SK-N-SH (cell line): ENCODE results near the gene LGR4. TPM values are rescaled to one million over a fixed set of nuclear protein-coding genes. Genes with fewer than 3 reads are reported as not detected.

Experiments
- CTCF ChIA-PET: fragments of 300-600, 350-600 bp; formaldehyde crosslinking; extraction: SDS; loops from one replicate; lab custom pipeline; 2021; lab: Yijun Ruan, JAX
- POLR2A ChIA-PET: fragments of 350-600 bp; sonication (Branson Sonifier 250); formaldehyde crosslinking; extraction: SDS; loops from one replicate; lab custom pipeline; 2020; ENCODE audit warnings: antibody characterized with exemption, inconsistent platforms; lab: Yijun Ruan, JAX
- DNase-seq: peaks from one replicate; pipeline ENCODE4 v3.0.0; 2012
- H2AFZ ChIP-seq: fragments of 200-600 bp; sonication (generic); 2 replicates; pipeline ENCODE4 v1.8.1; 2016; ENCODE audit warnings: antibody characterized with exemption, mild to moderate bottlenecking, low read depth
- H3F3A ChIP-seq: fragments of 200-600 bp; sonication (generic); replicated peaks from 2 replicates; pipeline ENCODE3; 2016; ENCODE audit warnings: antibody characterized with exemption, mild to moderate bottlenecking; ENCODE audit not compliant: insufficient read depth
- H3K27ac ChIP-seq, 2 experiments: fragments of 200-500 bp in 1 of 2; fragments of 200-600 bp in 1 of 2; sonication (Bioruptor generic) in 1 of 2; sonication (generic), shearing (Covaris generic) in 1 of 2; 2 replicates each; pipeline versions ENCODE4 v1.5.1 to v1.6.1; 2014 to 2016; ENCODE audit warnings: low read depth in 2 of 2, inconsistent platforms in 1 of 2, low read length in 1 of 2, mild to moderate bottlenecking in 1 of 2, mixed read lengths in 1 of 2
- H3K27me3 ChIP-seq: fragments of 200-600 bp; sonication (generic), shearing (Covaris generic); 2 replicates; pipeline ENCODE4 v1.6.1; 2016; ENCODE audit warnings: mixed run types; ENCODE audit not compliant: insufficient read depth
- H3K36me3 ChIP-seq, 2 experiments: fragments of 200-500 bp in 1 of 2; fragments of 200-600 bp in 1 of 2; sonication (Bioruptor generic) in 1 of 2; sonication (generic) in 1 of 2; replicated peaks in 1 of 2; 2 replicates each; pipeline versions ENCODE3 to v1.5.1; 2014 to 2016; ENCODE audit warnings: low read length in 1 of 2, mild to moderate bottlenecking in 1 of 2; ENCODE audit not compliant: insufficient read depth in 2 of 2, control insufficient read depth in 1 of 2
- H3K4me1 ChIP-seq, 2 experiments: fragments of 200-500 bp in 1 of 2; fragments of 200-600 bp in 1 of 2; sonication (Bioruptor generic) in 1 of 2; sonication (generic), shearing (Covaris generic) in 1 of 2; 2 replicates each; pipeline versions ENCODE4 v1.5.1 to v1.6.1; 2014 to 2016; ENCODE audit warnings: low read depth in 1 of 2, low read length in 1 of 2, mixed run types in 1 of 2; ENCODE audit not compliant: insufficient read depth in 2 of 2, control insufficient read depth in 1 of 2
- H3K4me2 ChIP-seq: fragments of 200-600 bp; sonication (generic), shearing (Covaris generic); 2 replicates; pipeline ENCODE4 v1.6.1; 2017; ENCODE audit warnings: mixed run types
- H3K4me3 ChIP-seq, 2 experiments: fragments of 200-500 bp in 1 of 2; fragments of 200-600 bp in 1 of 2; sonication (Bioruptor generic) in 1 of 2; sonication (generic), shearing (Covaris generic) in 1 of 2; 2 replicates each; pipeline versions ENCODE4 v1.5.1 to v1.8.1; 2014 to 2016; ENCODE audit warnings: low read depth in 2 of 2, inconsistent platforms in 1 of 2, low read length in 1 of 2, mild to moderate bottlenecking in 1 of 2, mixed read lengths in 1 of 2, moderate library complexity in 1 of 2
- H3K79me2 ChIP-seq: fragments of 200-600 bp; sonication (generic); 2 replicates; pipeline ENCODE4 v1.8.1; 2017; ENCODE audit warnings: mild to moderate bottlenecking; ENCODE audit not compliant: insufficient read depth
- H3K9ac ChIP-seq: fragments of 200-600 bp; sonication (generic); 2 replicates; pipeline ENCODE4 v1.6.1; 2017; ENCODE audit warnings: mixed run types
- H3K9me2 ChIP-seq: fragments of 200-600 bp; sonication (generic); 2 replicates; pipeline ENCODE4 v1.6.1; 2017; ENCODE audit warnings: mixed run types
- H3K9me3 ChIP-seq: fragments of 200-600 bp; sonication (generic); 2 replicates; pipeline ENCODE4 v1.6.1; 2017; ENCODE audit warnings: mixed run types, mild to moderate bottlenecking, moderate library complexity
- H4K20me1 ChIP-seq: fragments of 200-600 bp; sonication (generic); 2 replicates; pipeline ENCODE4 v1.6.1; 2017; ENCODE audit warnings: mild to moderate bottlenecking, mixed run types; ENCODE audit not compliant: insufficient read depth
- FOXJ3 ChIP-seq: sonication (generic); formaldehyde crosslinking; IDR thresholded peaks from 2 replicates; pipeline ENCODE4 v1.5.1; 2020; ENCODE audit warnings: mild to moderate bottlenecking, missing genetic modification reagents
- GATA2 ChIP-seq: sonication (generic); formaldehyde crosslinking; IDR thresholded peaks from 2 replicates; pipeline ENCODE4 v1.5.0; 2020; ENCODE audit warnings: mild to moderate bottlenecking, missing genetic modification reagents
- NRF1 ChIP-seq: IDR thresholded peaks from 2 replicates; pipeline ENCODE4 v1.6.1; 2012; ENCODE audit warnings: low read depth, mild to moderate bottlenecking, low read length
- RFX5 ChIP-seq: IDR thresholded peaks from 2 replicates; pipeline ENCODE4 v1.6.1; 2012; ENCODE audit warnings: mild to moderate bottlenecking, improper control_type of control experiment, low read length
- RXRA ChIP-seq: IDR thresholded peaks from 2 replicates; pipeline ENCODE4 v1.4.0; 2012; ENCODE audit warnings: low read depth, mild to moderate bottlenecking, borderline replicate concordance
- USF2 ChIP-seq: fragments of 150-350 bp; IDR thresholded peaks from 2 replicates; pipeline ENCODE4 v1.6.1; 2017; ENCODE audit warnings: antibody characterized with exemption, low read length, low read depth, borderline replicate concordance
- WGBS: methylation state at CpG from one replicate; pipeline ENCODE4 v1.1.6; 2017; ENCODE audit warnings: low lambda C conversion rate; 5-methylcytosine and 5-hydroxymethylcytosine counted together
- polyA plus RNA-seq, 3 experiments: library from polyadenylated mRNA; depleted of rRNA; stranded (reverse); fragments of >200 nt; gene quantifications; 2 replicates each; pipeline ENCODE4 v1.2.3, GENCODE V29; 2012
- TF ChIP-seq, protein P1 (sequence below): IDR thresholded peaks from 2 replicates; pipeline ENCODE4 v1.4.0; 2012; ENCODE audit warnings: low read depth, borderline replicate concordance

The LGR4 gene
- polyA plus RNA-seq, 1 of the 3 experiments (the other 2 are of a cell fraction): 2.6 TPM

GRCh38 chr11:27467181-27467913 lies 5.2 kb downstream of the LGR4 start:
- Histone ChIP-seq H3K4me1 (peaks cover 10 to 63% of the 10 kb centered on the region in 2 experiments), H3K9me2 (no peaks in the 10 kb centered on the region), H3F3A (no peaks in the 10 kb centered on the region), H2AFZ (no peak overlapping the region), H3K27me3 (no peaks in the 10 kb centered on the region), H3K27ac (0 out of 4 replicates have a peak overlapping the region, but pooled peaks of 1 of the 2 experiments have one; percentile 18), H4K20me1 (no peaks in the 10 kb centered on the region; the same call in 1 of the 2 replicates), H3K4me2 (no peak overlapping the region), H3K36me3 (no peaks in the 10 kb centered on the region), H3K9ac (no peak overlapping the region)
- no peak for DNase-seq
- POLR2A ChIA-PET: no interaction called here
- WGBS: 91% methylated on average over 13 of the region's 13 CpGs
- TF ChIP-seq, protein P1, sequence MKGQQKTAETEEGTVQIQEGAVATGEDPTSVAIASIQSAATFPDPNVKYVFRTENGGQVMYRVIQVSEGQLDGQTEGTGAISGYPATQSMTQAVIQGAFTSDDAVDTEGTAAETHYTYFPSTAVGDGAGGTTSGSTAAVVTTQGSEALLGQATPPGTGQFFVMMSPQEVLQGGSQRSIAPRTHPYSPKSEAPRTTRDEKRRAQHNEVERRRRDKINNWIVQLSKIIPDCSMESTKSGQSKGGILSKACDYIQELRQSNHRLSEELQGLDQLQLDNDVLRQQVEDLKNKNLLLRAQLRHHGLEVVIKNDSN: no peak
- TF ChIP-seq FOXJ3: no peak
- no peak for TF ChIP-seq GATA2
- TF ChIP-seq, all 33 proteins: peak for 0
- CTCF ChIA-PET: interaction anchor here (1.0 kb wide), 1 partner anchor 8 kb away, joined by 3 read pairs; no protein-coding TSS in a partner anchor
- H3K79me2 ChIP-seq: peaks cover 38% of the 10 kb centered on the region; the same call in 1 of the 2 replicates
- no peaks in the 10 kb centered on the region for H3K9me3 ChIP-seq
- no peak overlapping the region for H3K4me3 ChIP-seq

DNA sequence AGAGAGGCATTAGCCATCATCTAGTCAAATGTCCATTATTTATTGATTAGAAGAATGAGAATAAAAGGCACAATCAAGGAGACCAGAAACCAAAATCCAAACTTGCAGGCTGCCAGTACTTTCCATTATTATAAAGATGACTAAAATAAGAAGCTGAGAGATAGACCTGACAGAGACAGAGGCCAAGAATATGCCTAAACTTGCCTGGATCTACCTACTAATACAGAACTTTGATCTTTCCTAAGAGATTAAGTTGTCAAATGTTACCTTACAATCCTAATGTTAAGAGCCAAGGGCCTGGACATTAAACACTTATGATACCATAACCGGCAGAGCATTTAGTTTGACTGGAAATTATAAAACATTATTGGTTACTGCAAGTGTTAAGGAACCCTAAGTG lies 6.2 kb downstream of the LGR4 start:
- no peak overlapping the region for H3K9ac ChIP-seq

More for the DNA sequence above, 6.2 kb downstream of the LGR4 start:
- no peak overlapping the region for H3K4me2 ChIP-seq
- ChIA-PET POLR2A (no interaction called here), CTCF (interaction anchor here (1.0 to 2.1 kb wide), 2 partner anchors 9 to 20 kb away, joined by 3 to 4 read pairs; no protein-coding TSS in a partner anchor)
- no peaks in the 10 kb centered on the region for H3F3A ChIP-seq
- H3K27me3 ChIP-seq: no peaks in the 10 kb centered on the region
- WGBS: 86% methylated on average over 1 of the region's 1 CpG
- H3K27ac ChIP-seq: no peak overlapping the region
- H3K79me2 ChIP-seq: peaks cover 41% of the 10 kb centered on the region
- H2AFZ ChIP-seq: no peak overlapping the region
- H3K36me3 ChIP-seq: no peaks in the 10 kb centered on the region
- H3K9me2 ChIP-seq: no peaks in the 10 kb centered on the region
- peaks cover 8 to 61% of the 10 kb centered on the region in 2 experiments for H3K4me1 ChIP-seq
- no peak overlapping the region for H3K4me3 ChIP-seq
- no peaks in the 10 kb centered on the region; the same call in 1 of the 2 replicates for H4K20me1 ChIP-seq
- no peak for TF ChIP-seq RFX5
- no peak for TF ChIP-seq RXRA
- TF ChIP-seq, protein P1: no peak
- no peak for TF ChIP-seq USF2
- TF ChIP-seq NRF1: no peak
- no peak for TF ChIP-seq FOXJ3
- DNase-seq: no peak
- no peaks in the 10 kb centered on the region for H3K9me3 ChIP-seq
